BJ (cell line): ENCODE data around the gene PCNA. TPM values are rescaled to one million over a fixed set of nuclear protein-coding genes. Genes with fewer than 3 reads are reported as not detected.

Experiments
- CTCF ChIA-PET: fragments of 350-600 bp; formaldehyde crosslinking; extraction: SDS; loops from one replicate; lab custom pipeline; 2021; ENCODE audit warnings: antibody characterized with exemption, inconsistent platforms; lab: Yijun Ruan, JAX
- POLR2A ChIA-PET: fragments of 300-600 bp; sonication (Branson Sonifier 250); formaldehyde crosslinking; extraction: SDS; loops from one replicate; lab custom pipeline; 2021; ENCODE audit warnings: antibody characterized with exemption; lab: Charles Lee
- DNase-seq: peaks from one replicate; pipeline ENCODE4 v3.0.0-alpha.2; 2011; ENCODE audit warnings: low read depth
- H3K27me3 ChIP-seq: 2 replicates; pipeline ENCODE4 v1.6.0; 2011; ENCODE audit warnings: low read length; ENCODE audit not compliant: control insufficient read depth, insufficient read depth
- H3K36me3 ChIP-seq: 2 replicates; pipeline ENCODE4 v1.5.1; 2011; ENCODE audit warnings: low read length; ENCODE audit not compliant: control insufficient read depth, insufficient read depth
- H3K4me3 ChIP-seq: 2 replicates; pipeline ENCODE4 v1.5.1; 2011; ENCODE audit warnings: low read depth, mild to moderate bottlenecking, control low read depth, low read length
- polyA plus RNA-seq: library from polyadenylated mRNA; depleted of rRNA; stranded (reverse); fragments of >200 nt; gene quantifications from 2 replicates; pipeline ENCODE4 v1.2.3, GENCODE V29; 2011
- TF ChIP-seq, protein P1 (sequence below): IDR thresholded peaks from 2 replicates; pipeline ENCODE4 v1.5.1; 2011; ENCODE audit warnings: low read depth, mild to moderate bottlenecking, control low read depth, inconsistent platforms, low read length, moderate library complexity; ENCODE audit not compliant: insufficient read depth

The PCNA gene
- polyA plus RNA-seq, 1 experiment, result 78.2 TPM

- TF ChIP-seq, protein P1, sequence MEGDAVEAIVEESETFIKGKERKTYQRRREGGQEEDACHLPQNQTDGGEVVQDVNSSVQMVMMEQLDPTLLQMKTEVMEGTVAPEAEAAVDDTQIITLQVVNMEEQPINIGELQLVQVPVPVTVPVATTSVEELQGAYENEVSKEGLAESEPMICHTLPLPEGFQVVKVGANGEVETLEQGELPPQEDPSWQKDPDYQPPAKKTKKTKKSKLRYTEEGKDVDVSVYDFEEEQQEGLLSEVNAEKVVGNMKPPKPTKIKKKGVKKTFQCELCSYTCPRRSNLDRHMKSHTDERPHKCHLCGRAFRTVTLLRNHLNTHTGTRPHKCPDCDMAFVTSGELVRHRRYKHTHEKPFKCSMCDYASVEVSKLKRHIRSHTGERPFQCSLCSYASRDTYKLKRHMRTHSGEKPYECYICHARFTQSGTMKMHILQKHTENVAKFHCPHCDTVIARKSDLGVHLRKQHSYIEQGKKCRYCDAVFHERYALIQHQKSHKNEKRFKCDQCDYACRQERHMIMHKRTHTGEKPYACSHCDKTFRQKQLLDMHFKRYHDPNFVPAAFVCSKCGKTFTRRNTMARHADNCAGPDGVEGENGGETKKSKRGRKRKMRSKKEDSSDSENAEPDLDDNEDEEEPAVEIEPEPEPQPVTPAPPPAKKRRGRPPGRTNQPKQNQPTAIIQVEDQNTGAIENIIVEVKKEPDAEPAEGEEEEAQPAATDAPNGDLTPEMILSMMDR, result no peak
- no peak overlapping the region for H3K4me3 ChIP-seq
- ChIA-PET POLR2A (no interaction called here), CTCF (no interaction called here)
- H3K27me3 ChIP-seq, result no peaks in the 10 kb centered on the region
- DNase-seq, result no peak
- no peaks in the 10 kb centered on the region for H3K36me3 ChIP-seq
These were observed 41.1 kb upstream of the PCNA start for GRCh38 chr20:5160882-5161281.

- no peaks in the 10 kb centered on the region for H3K36me3 ChIP-seq
- ChIA-PET POLR2A (no interaction called here), CTCF (no interaction called here)
- H3K27me3 ChIP-seq, result no peaks in the 10 kb centered on the region
- TF ChIP-seq, protein P1, result no peak
- H3K4me3 ChIP-seq, result no peak overlapping the region
- DNase-seq, result no peak
These were observed 40.2 kb upstream of the PCNA start for GRCh38 chr20:5159928-5160327.

GRCh38 chr20:5156675-5157448 lies 37.1 kb upstream of the PCNA start:
- DNase-seq, result no peak
- Histone ChIP-seq H3K27me3 (no peaks in the 10 kb centered on the region), H3K36me3 (no peaks in the 10 kb centered on the region), H3K4me3 (no peak overlapping the region)
- TF ChIP-seq, protein P1, result no peak
- ChIA-PET POLR2A (no interaction called here), CTCF (interaction anchor here (0.9 to 1.7 kb wide), 3 partner anchors 16 to 35 kb away, joined by 3 to 7 read pairs (median 5); partner anchors contain the start of gene CDS2)

- ChIA-PET CTCF (interaction anchor here (1.0 to 2.7 kb wide), 3 partner anchors 14 to 29 kb away, joined by 3 to 8 read pairs (median 6); partner anchors contain the start of gene CDS2), POLR2A (no interaction called here)
- Histone ChIP-seq H3K4me3 (no peak overlapping the region), H3K36me3 (no peaks in the 10 kb centered on the region), H3K27me3 (no peaks in the 10 kb centered on the region)
- no peak for DNase-seq
- TF ChIP-seq, protein P1, result no peak
These were observed 35.6 kb upstream of the PCNA start for GRCh38 chr20:5155404-5155803.

GRCh38 chr20:5154543-5154925 lies 34.8 kb upstream of the PCNA start:
- POLR2A ChIA-PET, result no interaction called here
- Histone ChIP-seq H3K36me3 (no peaks in the 10 kb centered on the region), H3K27me3 (no peaks in the 10 kb centered on the region), H3K4me3 (no peak overlapping the region)
- CTCF ChIA-PET, result interaction anchor here (1.0 to 2.7 kb wide), 3 partner anchors 14 to 28 kb away, joined by 3 to 8 read pairs (median 6); partner anchors contain the start of gene CDS2
- DNase-seq, result no peak
- TF ChIP-seq, protein P1, result no peak
